Lower leg skin (tissue), 4 donors: Measurements from ENCODE around the gene CNPY3. TPM values are rescaled to one million over a fixed set of nuclear protein-coding genes. Genes with fewer than 3 reads are reported as not detected.
"Not testable (repeated sequence)": the region's sequence is repeated elsewhere in the genome, so short reads cannot be mapped to it uniquely, and the experiment has no call there.

Source experiments
- DNase-seq, 2 donors: peaks; one replicate each; pipeline ENCODE4 v3.0.0-alpha.2; 2019; ENCODE audit warnings: low spot score in 2 of 2
- H3K4me3 ChIP-seq: fragments of 200-600 bp; sonication (generic); 2 replicates; pipeline ENCODE4 v1.5.1; 2017; ENCODE audit warnings: mild to moderate bottlenecking, low read depth; ENCODE audit not compliant: poor library complexity, severe bottlenecking
- POLR2A ChIP-seq, 2 donors: fragments of 450-650 bp; IDR thresholded peaks; one replicate each; pipeline ENCODE4 v1.6.1; 2016 to 2017; ENCODE audit warnings: antibody characterized with exemption in 2 of 2, mild to moderate bottlenecking in 1 of 2, moderate library complexity in 1 of 2
- WGBS, 2 donors: methylation state at CpG; one replicate each; pipeline ENCODE4 v1.1.5; 2018; 5-methylcytosine and 5-hydroxymethylcytosine counted together
- intact Hi-C: fragments of 100-400 bp; cut with DNase I; formaldehyde crosslinking; loops from one replicate; pipeline ENCODE4 v1.15.0; 2023; ENCODE audit warnings: low total_unique reads
- total RNA-seq, 4 donors: library from RNA; depleted of rRNA; stranded (reverse); fragments of >200 nt; gene quantifications; one replicate each; pipeline ENCODE4 v1.1.0, GENCODE V29; 2016
- TF ChIP-seq, protein P1 (sequence below), 3 donors: fragments of 450-650 bp; IDR thresholded peaks; one replicate each; pipeline ENCODE4 v1.5.1; 2016; ENCODE audit warnings: antibody characterized with exemption in 3 of 3, mild to moderate bottlenecking in 3 of 3, moderate library complexity in 2 of 3

The CNPY3 gene
- total RNA-seq, 4 donors from 2014 or later: 15.6 to 28.9 (median 19.7) TPM

DNA sequence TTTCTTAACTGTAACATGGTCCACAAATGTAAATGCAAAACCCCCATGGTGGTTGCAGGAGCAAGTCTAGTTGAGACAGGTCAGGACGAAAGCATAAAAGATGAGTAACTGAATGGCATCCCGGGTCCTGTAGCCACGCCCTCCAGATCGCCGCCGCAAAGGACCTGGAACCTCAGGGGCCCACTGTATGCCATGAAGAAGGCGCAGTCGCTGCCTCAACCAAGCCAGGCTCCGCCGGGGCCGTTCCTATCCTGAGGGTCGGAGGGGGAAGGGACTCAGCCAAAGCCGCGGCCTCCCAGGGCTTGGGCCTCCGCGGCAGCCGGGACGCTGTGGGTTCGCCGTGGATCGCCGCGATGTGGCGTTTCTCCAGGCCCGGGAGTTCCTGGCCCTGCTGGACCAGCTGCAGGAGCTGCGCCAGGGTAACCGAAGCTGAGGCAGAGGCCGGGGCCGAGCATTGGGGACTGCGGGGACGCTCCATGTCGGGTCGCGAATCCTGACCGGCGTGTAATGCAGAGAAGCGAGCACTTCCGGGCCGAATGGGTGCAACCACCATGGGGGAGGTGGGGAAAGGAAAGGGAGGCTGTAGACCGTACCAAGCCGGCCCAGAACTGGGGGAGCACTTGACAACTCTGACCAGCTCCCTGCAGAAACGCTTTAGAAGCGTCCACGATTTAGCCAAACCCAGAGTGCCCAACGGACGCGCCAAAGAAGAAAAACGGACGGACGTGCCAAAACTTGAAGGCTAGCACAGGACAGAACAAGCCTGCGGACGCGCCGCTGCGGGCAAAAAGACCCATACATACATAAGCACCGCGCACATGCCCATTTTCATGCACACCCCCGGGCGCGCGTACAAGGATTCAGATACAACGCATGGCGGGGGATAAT, 38.7 kb upstream of the CNPY3 start:
- 0 to 1% methylated on average over 46 to 56 of the region's 63 CpGs for WGBS, 2 donors

DNA sequence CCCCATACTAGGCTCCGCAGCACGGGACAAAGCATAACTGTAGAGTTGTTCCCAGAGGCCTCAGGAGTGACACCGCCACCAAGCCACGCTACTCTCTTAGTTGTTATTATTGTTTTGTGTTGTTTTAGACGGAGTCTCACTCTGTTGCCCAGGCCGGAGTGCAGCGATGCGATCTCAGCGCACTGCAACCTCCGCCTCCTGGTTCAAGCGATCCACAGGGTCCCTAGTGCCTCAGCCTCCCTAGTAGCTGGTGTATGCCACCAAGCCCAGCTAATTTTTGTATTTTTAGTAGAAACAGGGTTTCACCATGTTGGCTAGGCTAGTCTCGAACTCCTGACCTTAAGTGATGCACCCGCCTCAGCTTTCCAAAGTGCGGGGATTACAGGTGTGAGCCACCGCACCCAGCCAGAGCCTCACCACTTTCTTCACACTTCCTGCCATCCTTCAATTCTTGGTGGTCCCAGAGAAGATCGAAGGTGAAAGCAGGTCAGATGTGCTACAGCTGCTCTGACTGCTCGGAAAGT, 38.0 kb upstream of the CNPY3 start:
- TF ChIP-seq, protein P1, sequence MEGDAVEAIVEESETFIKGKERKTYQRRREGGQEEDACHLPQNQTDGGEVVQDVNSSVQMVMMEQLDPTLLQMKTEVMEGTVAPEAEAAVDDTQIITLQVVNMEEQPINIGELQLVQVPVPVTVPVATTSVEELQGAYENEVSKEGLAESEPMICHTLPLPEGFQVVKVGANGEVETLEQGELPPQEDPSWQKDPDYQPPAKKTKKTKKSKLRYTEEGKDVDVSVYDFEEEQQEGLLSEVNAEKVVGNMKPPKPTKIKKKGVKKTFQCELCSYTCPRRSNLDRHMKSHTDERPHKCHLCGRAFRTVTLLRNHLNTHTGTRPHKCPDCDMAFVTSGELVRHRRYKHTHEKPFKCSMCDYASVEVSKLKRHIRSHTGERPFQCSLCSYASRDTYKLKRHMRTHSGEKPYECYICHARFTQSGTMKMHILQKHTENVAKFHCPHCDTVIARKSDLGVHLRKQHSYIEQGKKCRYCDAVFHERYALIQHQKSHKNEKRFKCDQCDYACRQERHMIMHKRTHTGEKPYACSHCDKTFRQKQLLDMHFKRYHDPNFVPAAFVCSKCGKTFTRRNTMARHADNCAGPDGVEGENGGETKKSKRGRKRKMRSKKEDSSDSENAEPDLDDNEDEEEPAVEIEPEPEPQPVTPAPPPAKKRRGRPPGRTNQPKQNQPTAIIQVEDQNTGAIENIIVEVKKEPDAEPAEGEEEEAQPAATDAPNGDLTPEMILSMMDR (IDR thresholded peaks at IDR 0.05): no peak
- no peak for TF ChIP-seq POLR2A (IDR thresholded peaks at IDR 0.05)

More for the DNA sequence above, 38.7 kb upstream of the CNPY3 start:
- intact Hi-C loops: no loop called here
- peak; percentile 89 to 98 for DNase-seq
- peak overlapping the region; percentile 90 for H3K4me3 ChIP-seq
- TF ChIP-seq POLR2A (IDR thresholded peaks at IDR 0.05): no peak
- TF ChIP-seq, protein P1 (IDR thresholded peaks at IDR 0.05): no peak

DNA sequence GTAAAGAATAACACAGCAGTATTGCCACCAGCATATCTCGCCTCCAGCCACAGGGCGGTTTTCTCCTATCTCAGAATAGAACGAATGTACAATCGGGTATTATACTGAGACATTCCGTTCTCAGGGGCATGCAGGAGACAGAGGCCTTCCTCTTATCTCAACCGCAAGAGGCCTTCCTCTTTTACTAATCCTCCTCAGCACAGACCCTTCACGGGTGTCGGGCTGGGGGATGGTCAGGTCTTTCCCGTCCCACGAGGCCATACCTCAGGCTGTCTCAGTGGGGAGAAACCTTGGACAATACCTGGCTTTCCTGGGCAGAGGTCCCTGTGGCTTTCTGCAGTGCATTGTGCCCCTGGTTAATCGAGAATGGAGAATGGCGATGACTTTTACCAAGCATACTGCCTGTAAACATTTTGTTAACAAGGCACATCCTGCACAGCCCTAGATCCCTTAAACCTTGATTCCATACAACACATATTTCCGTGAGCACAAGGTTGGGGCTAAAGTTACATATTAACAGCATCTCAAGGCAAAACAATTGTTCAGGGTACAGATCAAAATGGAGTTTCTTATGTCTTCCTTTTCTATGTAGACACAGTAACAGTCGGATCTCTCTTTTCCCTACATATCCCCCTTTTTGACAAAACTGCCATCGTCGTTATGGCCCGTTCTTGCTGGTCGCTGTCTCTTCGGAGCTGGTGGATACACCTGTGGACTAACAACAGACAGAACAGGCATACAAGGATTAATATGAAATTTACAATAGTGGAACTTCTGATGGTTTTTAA, 35.0 kb upstream of the CNPY3 start:
- H3K4me3 ChIP-seq, intact Hi-C loops, DNase-seq: not testable (repeated sequence)
- WGBS, 2 donors: 74% methylated on average over 19 of the region's 19 CpGs

More for the DNA sequence above, 38.0 kb upstream of the CNPY3 start:
- intact Hi-C loops: no loop called here
- peak overlapping the region; percentile 90 for H3K4me3 ChIP-seq
- 28 to 32% methylated on average over 17 of the region's 17 CpGs for WGBS, 2 donors
- DNase-seq: no peak

DNA sequence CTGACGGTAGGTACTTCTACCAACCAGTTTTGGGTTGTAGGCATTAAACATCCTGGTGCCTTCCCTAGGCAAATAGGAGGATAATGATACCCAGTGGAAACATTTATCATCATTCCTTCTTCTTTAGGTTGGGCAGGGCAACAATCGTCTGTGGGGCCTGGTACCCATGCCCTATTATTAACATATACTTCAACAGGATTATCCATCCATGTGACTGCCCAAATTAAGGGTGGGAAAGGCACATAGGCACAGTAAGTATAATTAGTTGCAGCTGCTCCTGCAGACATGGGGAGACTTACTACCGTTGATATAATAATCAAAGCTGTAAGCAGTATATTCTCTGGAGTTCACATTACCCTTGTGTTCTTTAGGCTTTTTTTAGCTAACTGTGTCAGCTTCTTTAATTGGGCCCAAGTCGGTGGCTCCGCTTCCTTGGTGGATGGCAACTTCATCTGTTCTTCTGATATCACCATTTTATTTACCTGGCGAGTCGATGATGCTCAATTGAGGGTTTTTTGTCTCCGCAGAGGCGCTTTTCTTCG, 33.0 kb upstream of the CNPY3 start:
- H3K4me3 ChIP-seq: no peak overlapping the region
- TF ChIP-seq POLR2A (IDR thresholded peaks at IDR 0.05): no peak
- TF ChIP-seq, protein P1 (IDR thresholded peaks at IDR 0.05): no peak
- DNase-seq: no peak
- intact Hi-C loops: no loop called here
- 81 to 84% methylated on average over 10 of the region's 10 CpGs for WGBS, 2 donors

DNA sequence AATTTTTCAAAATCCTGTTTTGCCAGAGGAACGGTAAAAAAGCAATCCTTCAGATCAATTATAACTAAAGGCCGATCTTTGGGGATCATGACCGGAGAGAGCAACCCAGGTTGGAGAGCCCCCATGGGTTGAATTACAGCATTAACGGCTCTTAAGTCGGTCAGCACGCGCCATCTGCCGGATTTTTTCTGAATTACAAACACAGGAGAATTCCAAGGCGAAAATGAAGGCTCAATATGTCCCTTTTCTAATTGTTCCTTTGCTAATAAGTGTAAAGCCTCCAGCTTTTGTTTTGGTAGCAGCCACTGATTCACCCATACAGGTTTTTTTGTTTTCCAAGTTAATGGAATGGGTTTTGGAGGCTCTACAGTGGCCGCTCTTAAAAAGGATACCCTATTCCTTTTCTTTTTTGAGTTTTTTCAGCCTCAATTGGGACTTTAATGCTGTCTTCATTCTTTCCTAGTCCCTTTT, 30.4 kb upstream of the CNPY3 start:
- intact Hi-C loops: no loop called here
- H3K4me3 ChIP-seq: no peak overlapping the region
- WGBS, 2 donors: 10 to 11% methylated on average over 10 of the region's 10 CpGs
- DNase-seq: peak in 1 of 2 donors; percentile 77
- TF ChIP-seq, protein P1 (IDR thresholded peaks at IDR 0.05): peak in 1 of 3 donors; percentile 41
- no peak for TF ChIP-seq POLR2A (IDR thresholded peaks at IDR 0.05)
